Karpas-422 (cell line): ENCODE measurements around the gene RBM17. TPM values are rescaled to one million over a fixed set of nuclear protein-coding genes. Genes with fewer than 3 reads are reported as not detected.
"Not testable (repeated sequence)": the region's sequence is repeated elsewhere in the genome, so short reads cannot be mapped to it uniquely, and the experiment has no call there.

ENCODE experiments used
- DNase-seq: peaks from one replicate; pipeline ENCODE4 v3.0.0-alpha.2; 2015
- H2AFZ ChIP-seq: fragments of 200-600 bp; sonication (generic); 2 replicates; pipeline ENCODE4 v1.6.1; 2014; ENCODE audit warnings: antibody characterized with exemption, low read length, mixed read lengths
- H3K27ac ChIP-seq: fragments of 200-600 bp; sonication (generic); 2 replicates; pipeline ENCODE4 v1.5.1; 2014; ENCODE audit warnings: mild to moderate bottlenecking, low read length, moderate library complexity
- H3K27me3 ChIP-seq: fragments of 200-600 bp; sonication (generic); 2 replicates; pipeline ENCODE4 v1.6.1; 2014; ENCODE audit warnings: low read length, mixed read lengths
- H3K36me3 ChIP-seq: fragments of 200-600 bp; sonication (generic); 2 replicates; pipeline ENCODE4 v1.6.1; 2014; ENCODE audit warnings: low read length, mixed read lengths; ENCODE audit not compliant: insufficient read depth
- H3K4me1 ChIP-seq: fragments of 200-600 bp; sonication (generic); 2 replicates; pipeline ENCODE4 v1.6.1; 2014; ENCODE audit warnings: mild to moderate bottlenecking, low read length, mixed read lengths
- H3K4me2 ChIP-seq: fragments of 200-600 bp; sonication (generic); 2 replicates; pipeline ENCODE4 v1.6.1; 2014; ENCODE audit warnings: low read length, low read depth, mild to moderate bottlenecking; ENCODE audit not compliant: poor library complexity, severe bottlenecking
- H3K4me3 ChIP-seq: fragments of 200-600 bp; sonication (generic); 2 replicates; pipeline ENCODE4 v1.5.1; 2014; ENCODE audit warnings: mild to moderate bottlenecking, antibody characterized with exemption, low read length, mixed read lengths
- H3K79me2 ChIP-seq: fragments of 200-600 bp; sonication (generic); 2 replicates; pipeline ENCODE4 v1.6.1; 2014; ENCODE audit warnings: mild to moderate bottlenecking, low read length, mixed read lengths
- H3K9ac ChIP-seq: fragments of 200-600 bp; sonication (generic); 2 replicates; pipeline ENCODE4 v1.6.0; 2014; ENCODE audit warnings: low read length
- H3K9me2 ChIP-seq: fragments of 200-600 bp; sonication (generic), shearing (Covaris generic); replicated peaks from 2 replicates; pipeline ENCODE4 v1.6.0; 2014; ENCODE audit warnings: mild to moderate bottlenecking, low read length, moderate library complexity; ENCODE audit not compliant: insufficient read depth
- H3K9me3 ChIP-seq: fragments of 300-700, 200-600 bp; sonication (generic); 2 replicates; pipeline ENCODE4 v1.6.1; 2014; ENCODE audit warnings: low read length, mixed read lengths
- H4K20me1 ChIP-seq: fragments of 200-600 bp; sonication (generic); 2 replicates; pipeline ENCODE4 v1.6.1; 2014; ENCODE audit warnings: mild to moderate bottlenecking, antibody characterized with exemption, low read length, low read depth; ENCODE audit not compliant: insufficient read depth
- total RNA-seq: library from RNA; depleted of rRNA; stranded (reverse); fragments of >200 nt; shearing (Covaris generic); gene quantifications from 2 replicates; pipeline ENCODE4 v1.2.3, GENCODE V29; 2014; ENCODE audit warnings: low replicate concordance

RBM17 gene
- total RNA-seq, 1 experiment from 2014 or later, result 72.5 TPM

DNA sequence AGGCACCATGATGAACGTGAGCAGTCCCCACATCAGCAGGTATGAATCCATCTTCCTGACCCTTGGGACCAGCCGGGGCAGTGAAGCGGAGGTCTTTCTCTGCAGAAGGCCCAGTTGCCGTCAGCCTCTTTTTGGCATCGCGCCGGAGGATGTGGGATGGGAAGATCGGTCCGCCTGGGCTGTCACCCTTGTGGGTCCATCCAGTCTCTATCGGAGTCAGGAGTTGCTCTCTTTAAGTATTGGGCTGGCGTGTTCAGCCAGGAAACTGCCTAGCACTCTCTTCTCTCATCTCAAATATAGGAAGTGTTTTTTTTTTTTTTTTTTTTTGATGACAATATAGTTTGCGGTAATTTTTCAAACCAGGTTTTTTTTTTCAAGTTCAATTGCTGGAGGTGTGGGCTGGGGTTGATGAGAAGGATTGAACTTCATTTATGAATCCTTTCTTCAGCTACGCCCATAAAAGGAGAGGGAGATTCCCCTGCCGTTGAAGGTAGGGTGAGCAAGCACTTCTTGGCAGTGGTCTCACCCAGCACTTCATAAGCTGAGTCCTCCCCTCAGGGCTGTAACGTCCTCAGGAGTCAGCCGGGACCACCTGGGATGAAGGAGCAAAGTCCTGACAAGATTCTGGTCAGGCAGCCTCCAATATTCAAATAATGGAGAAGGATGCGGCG, 26.6 kb upstream of the RBM17 start, which contains the start of gene IL2RA:
TSS of gene IL2RA (minus strand) at position 267 of the 671 bp plus-strand sequence. CDS start at position 51, 216 bp downstream.
- Histone ChIP-seq H3K79me2 (no peaks in the 10 kb centered on the region), H3K9me2 (no peaks in the 10 kb centered on the region), H3K27me3 (no peaks in the 10 kb centered on the region), H3K27ac (no peak within 1 kb of the TSS), H2AFZ (no peak within 1 kb of the TSS), H4K20me1 (no peaks in the 10 kb centered on the region), H3K36me3 (no peaks in the 10 kb centered on the region), H3K4me1 (peaks cover 8% of the 10 kb centered on the region), H3K4me3 (peak within 1 kb of the TSS; percentile 39; the same call in 1 of the 2 replicates), H3K4me2 (peak within 1 kb of the TSS; percentile 32), H3K9ac (no peak within 1 kb of the TSS; the same call in 1 of the 2 replicates), H3K9me3 (no peaks in the 10 kb centered on the region)
- no peak for DNase-seq

DNA sequence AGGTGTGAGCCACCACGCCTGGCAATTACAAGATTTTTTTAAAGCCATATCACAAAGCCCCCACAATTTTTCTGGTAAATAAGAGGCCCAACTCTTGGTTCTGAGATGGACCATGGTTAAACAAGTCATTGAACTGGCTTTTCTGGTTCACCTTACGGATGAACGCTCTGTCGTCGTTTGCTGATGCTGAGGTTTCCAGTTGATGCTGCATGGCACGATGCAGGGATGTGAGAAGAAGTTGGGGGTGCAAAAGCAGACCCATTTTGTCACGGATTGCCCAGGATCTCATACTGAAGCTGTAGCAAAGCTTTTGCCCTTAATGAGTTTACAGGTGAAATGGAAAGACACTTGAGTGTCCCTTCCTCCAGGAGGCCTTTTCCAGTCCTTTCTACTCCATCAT, 24.7 kb upstream of the RBM17 start:
- H3K4me2 ChIP-seq, result no peak overlapping the region
- peak; percentile 28 for DNase-seq

DNA sequence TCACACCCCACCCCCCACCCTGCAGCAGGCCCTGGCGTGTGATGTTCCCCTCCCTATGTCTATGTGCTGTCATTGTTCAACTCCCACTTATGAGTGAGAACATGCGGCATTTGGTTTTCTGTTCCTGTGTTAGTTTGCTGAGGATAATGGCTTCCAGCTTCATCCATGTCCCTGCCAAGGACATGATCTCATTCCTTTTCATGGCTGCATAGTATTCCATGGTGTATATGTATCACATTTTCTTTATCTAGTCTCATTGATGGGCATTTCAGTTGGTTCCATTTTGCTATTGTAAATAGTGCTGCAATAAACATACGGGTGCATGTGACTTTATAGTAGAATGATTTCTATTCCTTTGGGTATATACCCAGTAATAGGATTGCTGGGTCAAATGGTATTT, 24.1 kb upstream of the RBM17 start:
- H3K4me1 ChIP-seq, H3K4me3 ChIP-seq, H3K9ac ChIP-seq: not testable (repeated sequence)

More for the DNA sequence above, 24.7 kb upstream of the RBM17 start:
- no peaks in the 10 kb centered on the region for H3K79me2 ChIP-seq
- no peak overlapping the region for H2AFZ ChIP-seq
- H3K27ac ChIP-seq, result no peak overlapping the region
- H3K9me3 ChIP-seq, result no peaks in the 10 kb centered on the region
- H4K20me1 ChIP-seq, result no peaks in the 10 kb centered on the region
- H3K36me3 ChIP-seq, result no peaks in the 10 kb centered on the region
- H3K9me2 ChIP-seq, result no peaks in the 10 kb centered on the region
- H3K27me3 ChIP-seq, result no peaks in the 10 kb centered on the region
- peaks cover 8% of the 10 kb centered on the region for H3K4me1 ChIP-seq
- no peak overlapping the region for H3K9ac ChIP-seq
- H3K4me3 ChIP-seq, result no peak overlapping the region

DNA sequence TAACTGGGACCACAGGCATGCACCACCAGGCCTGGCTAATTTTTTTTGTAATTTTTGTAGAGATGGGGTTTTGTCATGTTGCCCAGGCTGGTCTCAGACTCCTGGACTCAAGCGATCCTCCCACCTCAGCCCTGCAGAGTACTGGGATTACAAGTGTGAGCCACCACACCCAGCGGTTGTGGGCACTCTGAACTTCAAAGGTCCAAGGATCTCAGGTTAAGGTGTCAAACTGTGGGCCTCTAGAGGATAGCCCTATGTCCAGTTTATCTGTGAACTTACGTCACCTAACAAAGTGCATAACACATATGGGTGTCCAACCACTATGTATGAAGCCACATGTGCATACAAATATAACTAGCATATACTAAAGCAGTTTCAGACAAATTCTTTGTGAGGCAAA, 23.4 kb upstream of the RBM17 start:
- Histone ChIP-seq H3K9ac (no peak overlapping the region), H3K4me1 (peaks cover 8% of the 10 kb centered on the region), H3K27ac (no peak overlapping the region), H3K27me3 (no peaks in the 10 kb centered on the region), H2AFZ (no peak overlapping the region), H3K36me3 (no peaks in the 10 kb centered on the region), H3K9me2 (no peaks in the 10 kb centered on the region), H3K79me2 (no peaks in the 10 kb centered on the region), H3K9me3 (no peaks in the 10 kb centered on the region), H3K4me3 (no peak overlapping the region), H4K20me1 (no peaks in the 10 kb centered on the region), H3K4me2 (no peak overlapping the region)
- DNase-seq, result no peak

More for the DNA sequence above, 24.1 kb upstream of the RBM17 start:
- not testable (repeated sequence) for H2AFZ ChIP-seq, H3K79me2 ChIP-seq, H4K20me1 ChIP-seq, H3K27ac ChIP-seq, H3K27me3 ChIP-seq, H3K9me3 ChIP-seq, H3K36me3 ChIP-seq, H3K9me2 ChIP-seq, H3K4me2 ChIP-seq
- peak; percentile 27 for DNase-seq

DNA sequence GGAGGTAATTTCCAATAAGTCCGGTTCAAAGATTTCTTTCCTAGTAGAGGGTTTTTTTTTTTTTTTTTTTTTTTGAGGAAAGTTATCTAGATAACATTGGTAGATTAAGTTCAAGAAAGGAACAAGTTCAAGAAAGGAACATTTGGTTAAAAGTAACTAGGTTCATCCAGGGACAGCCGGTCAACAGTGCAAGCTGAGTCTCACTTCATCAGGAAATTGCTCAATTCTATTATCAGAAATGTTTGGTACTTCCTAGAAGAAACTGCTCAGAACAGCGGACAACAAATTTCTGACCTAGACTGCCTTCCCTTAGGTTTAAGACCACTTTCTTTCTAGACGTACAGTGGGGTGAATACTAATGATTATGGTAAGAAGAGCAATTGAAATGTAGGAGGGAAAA, 23.0 kb upstream of the RBM17 start:
- no peaks in the 10 kb centered on the region for H4K20me1 ChIP-seq
- no peaks in the 10 kb centered on the region for H3K9me3 ChIP-seq
- H3K36me3 ChIP-seq, result no peaks in the 10 kb centered on the region
- peak; percentile 12 for DNase-seq
- H3K79me2 ChIP-seq, result no peaks in the 10 kb centered on the region
- no peak overlapping the region for H3K4me3 ChIP-seq
- no peaks in the 10 kb centered on the region for H3K9me2 ChIP-seq
- no peak overlapping the region for H3K9ac ChIP-seq
- H3K27ac ChIP-seq, result no peak overlapping the region
- H3K4me2 ChIP-seq, result no peak overlapping the region
- H3K4me1 ChIP-seq, result peaks cover 8% of the 10 kb centered on the region
- H3K27me3 ChIP-seq, result no peaks in the 10 kb centered on the region
- no peak overlapping the region for H2AFZ ChIP-seq

DNA sequence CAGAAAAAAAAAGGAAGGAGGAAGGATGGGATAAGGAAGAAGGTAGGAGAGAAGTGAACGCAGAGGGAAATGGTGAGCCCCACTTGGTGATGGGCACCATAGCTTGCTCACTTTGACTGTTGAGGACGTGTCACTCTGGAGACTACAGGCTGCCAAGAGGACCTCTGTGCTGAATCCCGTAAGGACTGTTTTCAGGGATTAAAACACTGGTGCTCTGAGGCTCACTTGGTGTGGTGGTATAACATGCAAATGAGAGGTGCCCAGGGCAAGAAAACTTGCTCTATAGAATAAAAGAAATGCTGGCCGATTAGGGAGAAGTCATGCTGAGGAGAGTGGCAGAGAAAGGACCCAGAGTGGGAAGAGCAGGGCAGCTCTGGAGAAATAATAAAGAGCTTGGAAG, 21.4 kb upstream of the RBM17 start:
- Histone ChIP-seq H3K9me3 (no peaks in the 10 kb centered on the region), H3K27me3 (no peaks in the 10 kb centered on the region), H3K36me3 (no peaks in the 10 kb centered on the region), H4K20me1 (no peaks in the 10 kb centered on the region), H3K4me3 (no peak overlapping the region), H3K79me2 (no peaks in the 10 kb centered on the region), H2AFZ (no peak overlapping the region), H3K27ac (no peak overlapping the region), H3K4me1 (no peaks in the 10 kb centered on the region), H3K4me2 (no peak overlapping the region), H3K9ac (no peak overlapping the region), H3K9me2 (no peaks in the 10 kb centered on the region)
- DNase-seq, result peak; percentile 2

DNA sequence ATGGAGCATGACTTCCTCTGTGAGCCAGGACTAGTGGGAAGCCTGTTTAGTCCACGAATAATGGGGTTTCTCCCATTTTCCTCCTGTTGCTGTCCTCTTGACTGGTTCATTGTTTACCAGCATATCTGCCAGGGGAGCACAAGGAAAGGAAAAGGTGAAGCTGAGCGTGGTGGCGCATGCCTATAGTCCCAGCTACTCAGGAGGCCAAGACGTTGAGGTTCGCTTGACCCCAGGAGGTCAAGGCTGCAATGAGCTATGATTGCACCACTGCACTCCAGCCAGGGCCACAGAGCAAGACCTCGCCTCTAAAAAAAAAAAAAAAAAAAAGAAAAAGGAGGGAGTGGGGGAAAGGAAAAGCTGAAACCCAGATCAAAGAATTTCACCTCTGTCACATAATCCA, 20.8 kb upstream of the RBM17 start:
- Histone ChIP-seq H2AFZ (no peak overlapping the region), H3K79me2 (no peaks in the 10 kb centered on the region), H3K9me2 (no peaks in the 10 kb centered on the region), H4K20me1 (no peaks in the 10 kb centered on the region), H3K27me3 (no peaks in the 10 kb centered on the region), H3K36me3 (no peaks in the 10 kb centered on the region), H3K9ac (no peak overlapping the region), H3K4me3 (no peak overlapping the region), H3K4me1 (no peaks in the 10 kb centered on the region), H3K9me3 (no peaks in the 10 kb centered on the region), H3K4me2 (no peak overlapping the region), H3K27ac (no peak overlapping the region)
- peak; percentile 4 for DNase-seq

DNA sequence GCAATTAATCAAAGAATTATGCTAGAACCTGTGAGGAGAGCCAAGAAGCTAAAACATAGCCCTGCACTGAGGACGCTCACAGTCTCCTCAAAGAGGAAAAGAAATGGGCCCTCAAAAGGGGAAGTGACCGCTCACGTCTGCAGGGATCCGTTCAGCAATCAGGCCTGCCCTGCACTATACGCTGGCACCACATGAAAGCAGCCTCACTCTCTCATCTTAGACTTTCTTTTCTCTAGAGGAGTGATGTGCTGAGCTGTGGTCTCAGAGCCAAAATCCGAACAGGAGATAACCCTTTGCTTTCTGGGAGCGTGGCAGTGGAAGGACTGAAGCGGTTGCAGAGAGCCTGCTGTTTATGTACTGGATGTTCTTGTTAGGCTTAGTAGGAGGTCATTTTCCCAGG, 20.4 kb upstream of the RBM17 start:
- no peaks in the 10 kb centered on the region for H3K79me2 ChIP-seq
- H3K9ac ChIP-seq, result no peak overlapping the region
- no peaks in the 10 kb centered on the region for H3K9me3 ChIP-seq
- no peaks in the 10 kb centered on the region for H3K4me1 ChIP-seq
- H2AFZ ChIP-seq, result no peak overlapping the region
- DNase-seq, result no peak
- H4K20me1 ChIP-seq, result no peaks in the 10 kb centered on the region
- H3K36me3 ChIP-seq, result no peaks in the 10 kb centered on the region
- H3K9me2 ChIP-seq, result no peaks in the 10 kb centered on the region
- no peak overlapping the region for H3K27ac ChIP-seq
- no peaks in the 10 kb centered on the region for H3K27me3 ChIP-seq
- no peak overlapping the region for H3K4me2 ChIP-seq
- no peak overlapping the region for H3K4me3 ChIP-seq
